GM18951 (cell line): ENCODE results near the gene ESPNL.
"Not testable (repeated sequence)": the region's sequence is repeated elsewhere in the genome, so short reads cannot be mapped to it uniquely, and the experiment has no call there.

ENCODE experiments used
- POLR2A ChIP-seq: IDR thresholded peaks from 4 replicates; pipeline ENCODE4 v1.6.1; 2011; ENCODE audit warnings: mild to moderate bottlenecking; ENCODE audit not compliant: insufficient read length, insufficient read depth; ENCODE audit errors: extremely low read depth
- in situ Hi-C: fragments of 300-500 bp; cut with MboI; formaldehyde crosslinking; loops from one replicate; pipeline ENCODE4 v1.12.0; 2022; ENCODE audit warnings: low sequenced_read_pairs, mixed read lengths, inconsistent platforms; ENCODE audit not compliant: unreplicated experiment

The ESPNL gene

DNA sequence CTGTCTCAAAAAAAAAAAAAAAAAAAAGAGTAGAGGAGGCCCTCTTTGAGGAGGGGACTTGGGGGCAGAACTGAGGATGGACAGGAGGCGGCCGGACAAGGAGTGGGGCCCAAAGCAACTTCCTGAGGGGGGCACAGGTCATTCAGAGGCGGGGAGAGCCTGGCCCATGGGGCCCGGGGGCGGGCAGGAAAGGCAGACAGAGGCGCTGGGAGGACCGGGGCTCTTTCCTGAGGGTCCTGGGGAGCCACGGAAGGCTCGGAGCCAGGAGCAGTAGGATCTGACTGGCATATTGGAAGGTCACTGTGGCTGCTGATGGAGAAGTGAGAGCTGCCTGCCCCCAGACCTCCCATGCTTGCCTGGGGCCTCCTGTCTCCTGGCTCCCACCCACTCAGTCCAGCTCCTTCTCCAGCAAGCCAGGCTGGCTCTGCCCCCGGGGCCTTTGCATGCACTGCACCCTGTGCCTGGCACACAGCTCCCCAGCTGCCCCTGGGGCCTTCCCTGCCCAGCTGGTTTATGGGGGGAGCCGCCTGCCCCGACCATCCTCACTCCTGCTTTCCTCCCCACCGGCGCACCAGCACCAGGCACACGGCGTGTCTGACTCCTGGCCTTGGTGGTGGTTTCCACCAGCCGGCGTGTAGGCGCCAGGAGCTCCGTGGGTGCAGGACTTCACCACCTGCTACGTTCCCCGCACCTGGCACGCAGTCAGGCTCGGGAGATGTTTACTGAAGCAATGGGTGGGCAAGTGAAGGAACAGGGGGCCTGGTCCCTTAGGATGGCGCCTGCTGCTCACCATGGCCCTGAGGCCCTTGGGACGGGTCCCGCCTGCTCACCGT, 5.6 kb downstream of the ESPNL start:
- in situ Hi-C loops = no loop called here
- TF ChIP-seq POLR2A = no peak

DNA sequence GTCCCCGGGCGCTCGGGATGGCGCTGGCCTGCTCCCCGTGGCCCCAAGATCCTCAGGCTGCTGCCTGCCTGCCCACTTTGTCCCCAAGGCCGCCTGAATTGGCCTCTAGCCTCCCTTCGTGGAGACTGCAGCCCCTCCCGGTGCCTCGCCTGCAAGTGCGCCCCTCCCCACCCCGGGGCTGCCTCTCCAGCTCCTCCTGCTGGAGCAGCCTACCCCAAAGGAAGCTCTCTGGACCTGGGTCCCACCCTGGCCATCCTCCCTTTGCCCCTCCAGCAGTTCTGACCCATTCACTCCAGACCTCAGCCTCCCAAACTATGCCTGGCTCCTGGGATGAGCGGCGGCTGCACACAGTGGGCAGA, 6.2 kb downstream of the ESPNL start:
- TF ChIP-seq POLR2A = no peak
- in situ Hi-C loops = no loop called here

DNA sequence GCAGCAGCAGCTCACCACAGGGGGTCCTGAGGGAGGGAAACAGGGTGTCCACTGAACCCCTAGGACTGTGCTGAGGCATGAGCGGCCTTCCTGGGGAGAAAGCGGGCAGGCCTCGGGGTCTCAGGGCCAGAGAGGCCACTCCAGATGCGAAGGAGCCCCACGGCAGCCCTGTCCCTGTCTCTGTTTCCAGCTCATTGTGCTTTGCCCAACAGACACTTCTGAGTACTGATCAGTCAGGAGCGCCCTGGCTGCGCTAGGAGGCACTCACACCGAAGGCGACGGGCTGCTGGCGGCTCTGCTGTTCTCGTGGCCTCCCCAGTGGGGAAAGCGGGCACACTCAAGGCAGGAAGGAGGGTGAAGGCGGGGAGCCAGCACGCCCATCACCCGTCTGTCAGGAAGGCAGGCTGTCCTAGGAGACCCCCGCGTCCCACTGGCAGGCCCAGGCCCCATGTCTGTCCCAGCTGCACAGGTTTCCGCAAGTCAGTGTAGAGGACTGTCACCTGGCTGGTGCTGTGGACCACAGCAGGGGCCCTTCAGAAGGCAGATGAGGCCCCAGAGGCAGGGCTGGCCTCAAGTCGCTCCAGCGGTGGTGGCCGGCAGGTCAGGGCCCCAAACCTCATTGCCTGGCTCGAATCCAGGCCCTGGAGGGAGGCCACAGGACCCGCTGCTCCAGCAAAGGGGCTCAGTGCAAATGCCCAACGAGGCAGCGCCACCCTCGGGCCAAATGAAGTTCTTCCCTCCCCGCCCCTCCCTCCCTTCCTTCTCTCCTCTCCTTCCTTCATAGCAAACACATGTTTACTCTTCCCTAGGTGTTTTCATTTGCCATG, 6.8 kb downstream of the ESPNL start:
- in situ Hi-C loops = no loop called here
- TF ChIP-seq POLR2A = no peak

DNA sequence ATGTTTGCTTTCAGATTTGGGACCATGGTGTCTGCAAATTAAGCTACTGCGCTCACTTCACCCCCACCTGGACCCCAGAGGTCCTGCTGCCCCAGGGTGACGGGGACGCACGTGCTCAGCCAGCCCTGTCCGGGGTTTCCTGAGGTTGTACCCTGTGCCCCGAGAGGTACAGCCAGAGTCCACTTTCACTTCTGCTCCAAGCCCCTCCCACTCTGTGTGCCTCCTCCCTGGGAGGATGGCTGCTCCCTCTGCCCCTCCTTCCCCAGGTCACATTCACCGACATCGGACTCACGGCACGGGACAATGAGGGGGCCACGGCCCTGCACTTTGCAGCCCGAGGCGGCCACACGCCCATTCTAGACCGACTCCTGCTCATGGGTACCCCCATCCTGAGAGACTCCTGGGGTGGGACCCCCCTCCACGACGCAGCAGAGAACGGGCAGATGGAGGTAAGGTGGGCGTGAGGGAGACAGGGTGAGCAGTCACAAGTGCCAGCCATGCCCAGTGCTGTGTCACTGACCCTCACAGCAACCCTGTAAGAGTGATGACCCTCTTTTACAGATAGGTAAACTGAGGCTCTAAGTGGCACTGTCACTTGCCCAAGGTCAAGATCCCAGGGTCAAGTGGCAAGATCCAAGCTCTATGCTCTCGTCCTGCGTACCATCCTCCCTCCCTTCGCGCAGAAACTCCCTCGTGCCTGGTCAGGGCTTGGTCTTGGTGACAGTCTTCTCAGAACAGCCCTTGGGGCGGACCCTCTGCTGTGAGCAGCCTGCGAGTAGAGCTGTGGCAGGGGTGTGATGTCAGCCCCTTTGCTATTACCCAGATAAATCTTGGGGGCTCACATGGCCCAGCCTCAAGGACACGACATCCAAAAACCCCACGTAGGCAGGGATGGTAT, 7.6 kb downstream of the ESPNL start:
- no peak for TF ChIP-seq POLR2A
- in situ Hi-C loops = no loop called here

DNA sequence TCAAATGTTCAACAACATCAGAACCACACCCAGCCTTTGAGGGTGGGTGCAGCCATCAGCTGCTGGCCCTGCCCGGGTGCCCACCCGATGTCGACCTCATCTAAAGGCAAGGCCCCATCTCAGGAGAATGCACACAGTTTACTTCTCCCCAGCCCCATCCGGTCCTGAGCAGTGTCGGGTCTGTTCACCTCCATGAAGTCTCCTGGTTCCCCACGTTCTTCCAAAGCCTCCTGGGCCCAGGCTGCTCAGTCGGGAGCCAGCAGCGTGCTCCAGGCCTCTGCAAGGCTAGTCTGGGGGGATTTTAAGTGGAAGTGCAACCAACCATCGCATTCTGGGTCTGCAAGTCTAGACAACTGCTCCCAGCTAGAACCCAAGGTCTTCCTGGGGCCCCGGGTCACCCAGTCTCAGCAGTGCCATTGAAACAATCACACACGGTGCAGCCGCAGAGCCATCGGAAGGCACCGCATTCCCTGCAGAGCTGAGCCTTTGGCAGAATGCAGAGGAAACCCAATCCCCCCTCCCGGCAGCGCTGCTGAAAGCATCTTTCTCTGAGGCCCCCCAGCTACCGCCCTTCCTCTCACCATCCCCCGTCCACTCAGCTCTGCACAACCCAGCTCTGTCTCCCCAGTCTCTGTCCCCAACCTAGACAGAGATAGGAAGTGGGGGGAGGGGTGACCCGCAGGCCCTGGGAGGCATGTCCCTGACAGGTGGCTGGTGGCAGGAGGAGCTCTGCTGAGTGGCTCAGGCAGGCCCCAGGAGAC, 8.5 kb downstream of the ESPNL start:
- in situ Hi-C loops = no loop called here
- peak; percentile 36 for TF ChIP-seq POLR2A

DNA sequence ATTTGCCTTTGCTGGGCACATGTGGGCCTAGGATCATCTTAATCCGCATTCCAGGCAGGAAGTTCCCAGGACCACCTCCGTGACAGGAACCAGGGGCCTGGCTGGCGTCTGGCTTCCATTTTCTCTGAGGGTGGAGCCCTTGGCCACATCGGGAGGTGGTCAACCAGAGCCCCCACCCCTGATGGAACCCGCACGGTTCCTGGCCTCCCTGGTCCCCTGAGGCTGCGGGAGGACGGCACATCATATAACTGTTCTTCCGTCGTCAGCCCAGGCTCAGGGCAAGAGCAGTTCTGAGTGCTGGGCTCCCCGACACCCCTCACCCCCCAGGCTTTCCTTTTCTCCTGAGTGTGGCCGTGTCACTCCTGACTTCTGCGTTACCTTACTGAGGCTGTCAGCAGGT, 13.5 kb downstream of the ESPNL start:
- in situ Hi-C loops = no loop called here

DNA sequence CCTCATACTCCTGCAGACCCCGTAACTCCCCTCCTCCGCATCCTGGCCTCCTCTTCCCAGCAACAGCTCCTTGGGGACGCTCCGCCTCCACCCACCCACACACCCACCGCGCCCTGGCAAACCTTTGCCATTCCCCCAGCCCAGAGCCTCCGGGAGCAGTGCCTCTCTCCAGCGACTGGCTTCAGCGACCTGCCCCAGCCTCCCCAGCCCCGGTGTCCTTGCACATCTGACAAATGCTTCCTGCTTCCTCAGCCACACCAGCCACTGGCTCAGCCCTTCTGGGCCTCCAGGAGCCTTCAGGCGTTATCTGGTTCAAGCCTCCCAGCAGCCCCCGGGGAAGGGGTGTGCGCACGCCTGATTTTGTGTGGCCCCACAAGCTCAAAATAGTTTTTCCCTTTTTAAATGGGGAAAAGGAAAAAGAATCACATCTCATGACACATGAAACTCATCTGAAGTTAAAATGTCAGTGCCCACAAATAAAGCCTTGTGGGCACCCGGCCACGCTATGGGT, 14.2 kb downstream of the ESPNL start:
- TF ChIP-seq POLR2A = no peak

More for the DNA sequence above, 13.5 kb downstream of the ESPNL start:
- TF ChIP-seq POLR2A = no peak

DNA sequence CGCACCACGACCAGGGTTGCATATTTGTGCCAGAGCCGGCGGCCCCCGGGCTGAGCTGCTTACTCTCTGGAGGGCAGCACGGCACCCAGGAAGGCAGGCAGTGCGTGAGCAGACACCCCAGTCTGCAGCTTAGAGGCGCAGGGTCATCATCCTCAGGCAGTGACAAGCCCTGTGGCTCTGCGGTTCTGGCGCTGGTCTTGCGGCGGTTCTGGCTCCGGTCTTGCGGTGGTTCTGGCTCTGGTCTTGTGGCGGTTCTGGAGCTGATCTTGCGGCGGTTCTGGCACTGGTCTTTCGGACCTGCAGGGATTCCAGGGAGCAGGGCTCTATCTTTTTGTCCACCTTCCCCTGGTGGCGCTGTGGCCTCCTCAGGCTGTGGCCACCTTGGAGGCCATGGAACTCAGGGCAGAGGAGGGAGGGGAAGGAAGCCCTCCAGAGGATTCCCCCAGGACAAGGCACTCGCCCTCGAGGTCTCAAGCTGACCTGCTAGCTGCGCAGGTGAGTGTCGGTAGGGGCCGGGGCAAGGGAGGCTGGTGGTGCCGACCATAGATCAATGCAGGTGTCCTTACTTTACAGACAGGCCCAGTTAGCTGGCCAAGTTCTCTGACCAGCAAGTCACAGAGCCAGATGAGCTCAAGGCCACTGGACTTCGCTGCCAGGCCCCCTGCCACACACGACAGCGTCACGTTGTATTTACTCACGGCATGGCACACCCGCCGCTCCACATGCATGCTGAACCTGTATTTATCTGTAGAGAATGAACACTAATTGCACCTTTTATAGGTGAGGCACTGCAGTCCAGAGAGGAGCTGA, 14.9 kb downstream of the ESPNL start:
- no peak for TF ChIP-seq POLR2A
- in situ Hi-C loops = no loop called here

More for the DNA sequence above, 14.2 kb downstream of the ESPNL start:
- in situ Hi-C loops = no loop called here

DNA sequence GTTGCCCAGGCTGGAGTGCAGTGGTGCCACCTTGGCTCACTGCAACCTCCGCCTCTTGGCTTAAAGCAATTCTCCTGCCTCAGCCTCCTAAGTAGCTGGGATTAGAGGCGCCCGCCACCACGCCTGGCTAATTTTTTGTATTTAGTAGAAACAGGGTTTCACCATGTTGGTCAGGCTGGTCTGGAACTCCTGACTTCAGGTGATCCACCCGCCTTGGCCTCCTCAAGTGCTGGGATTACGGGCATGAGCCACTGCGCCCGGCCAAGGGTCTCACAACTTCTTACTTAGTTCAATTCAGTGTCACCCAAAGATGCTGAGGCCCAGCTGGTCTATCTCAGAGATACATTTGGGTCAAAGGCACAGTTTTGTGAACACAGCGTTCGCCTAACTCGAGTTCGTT, 15.6 kb downstream of the ESPNL start:
- in situ Hi-C loops = not testable (repeated sequence)

DNA sequence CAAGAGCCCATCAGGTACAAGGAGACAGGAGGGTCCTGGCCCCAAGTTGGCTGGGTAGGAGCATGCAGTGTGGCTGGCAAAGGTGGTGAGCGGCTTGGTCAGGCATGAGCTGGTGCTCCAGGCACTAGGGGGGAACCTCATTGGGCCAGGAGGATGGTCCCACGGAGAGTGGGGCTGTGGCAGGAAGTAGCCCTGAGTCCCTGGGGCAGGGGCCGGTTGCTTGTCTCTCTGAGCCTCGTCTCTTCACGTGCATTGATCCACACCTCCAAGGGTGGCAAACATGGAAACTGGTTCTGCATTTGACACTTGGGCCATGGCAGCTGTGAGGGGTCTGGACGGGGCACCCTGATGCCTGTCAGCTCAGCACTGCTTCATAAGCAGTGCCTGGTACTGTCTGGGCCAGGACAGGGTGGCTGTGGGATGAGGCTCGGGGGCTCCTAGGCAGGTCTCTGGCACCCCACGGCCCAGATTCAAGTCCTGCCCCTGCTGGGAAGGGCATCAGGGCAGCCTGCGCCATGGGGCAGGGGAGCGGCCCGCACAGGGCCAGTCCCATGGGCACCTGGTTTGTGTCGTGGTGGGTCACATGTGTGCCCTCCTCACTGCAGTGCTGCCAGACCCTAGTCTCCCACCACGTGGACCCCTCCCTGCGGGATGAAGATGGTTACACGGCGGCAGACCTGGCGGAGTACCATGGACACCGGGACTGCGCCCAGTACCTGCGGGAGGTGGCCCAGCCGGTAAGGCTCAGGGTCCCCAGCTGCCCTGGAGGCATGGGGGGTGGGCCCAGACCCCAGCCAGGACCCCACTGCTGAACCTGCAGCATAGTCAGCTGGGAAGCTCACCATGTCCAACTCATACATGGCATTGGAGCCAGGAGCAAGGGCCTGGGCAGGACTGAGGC, 16.4 kb downstream of the ESPNL start:
- in situ Hi-C loops = no loop called here

More for the DNA sequence above, 16.4 kb downstream of the ESPNL start:
- no peak for TF ChIP-seq POLR2A
